Measurements from ENCODE around the gene NHS.

The NHS gene

GRCh38 chrX:17700976-17701375 lies 326.0 kb downstream of the NHS start:
- H3K4me1 ChIP-seq (ENCODE audit: control extremely low read depth in 1 of 4, control insufficient read depth in 4 of 4, insufficient read depth in 4 of 4, low read length in 3 of 4) = no peaks in the 10 kb centered on the region
- peaks cover 0 to 11% (median 0%) of the 10 kb centered on the region in 5 experiments for H3K27me3 ChIP-seq (replicated peaks in 2 of 5; ENCODE audit: control insufficient read depth in 4 of 5, insufficient read depth in 5 of 5, low read length in 4 of 5)
- no peaks in the 10 kb centered on the region for H3K9me3 ChIP-seq (ENCODE audit: control extremely low read depth in 1 of 5, control insufficient read depth in 4 of 5, insufficient read depth in 2 of 5, low read depth in 1 of 5, low read length in 4 of 5)
- CTCF ChIA-PET = no interaction called here
- H3K4me3 ChIP-seq (ENCODE audit: control insufficient read depth in 1 of 7, extremely low read depth in 1 of 7, insufficient read depth in 4 of 7, low read depth in 2 of 7, low read length in 6 of 7) = no peak overlapping the region
- DNase-seq = no peak
- POLR2A ChIA-PET = no interaction called here
- no CpG with 5 or more reads among the region's 1 CpG for WGBS (ENCODE audit: insufficient coverage)
- H3K27ac ChIP-seq (ENCODE audit: insufficient read depth in 1 of 2, low read depth in 1 of 2, low read length in 2 of 2, poor library complexity in 1 of 2, severe bottlenecking in 2 of 2) = no peak overlapping the region
- no peaks in the 10 kb centered on the region for H3K36me3 ChIP-seq (ENCODE audit: control insufficient read depth in 4 of 4, insufficient read depth in 4 of 4, low read length in 3 of 4)

DNA sequence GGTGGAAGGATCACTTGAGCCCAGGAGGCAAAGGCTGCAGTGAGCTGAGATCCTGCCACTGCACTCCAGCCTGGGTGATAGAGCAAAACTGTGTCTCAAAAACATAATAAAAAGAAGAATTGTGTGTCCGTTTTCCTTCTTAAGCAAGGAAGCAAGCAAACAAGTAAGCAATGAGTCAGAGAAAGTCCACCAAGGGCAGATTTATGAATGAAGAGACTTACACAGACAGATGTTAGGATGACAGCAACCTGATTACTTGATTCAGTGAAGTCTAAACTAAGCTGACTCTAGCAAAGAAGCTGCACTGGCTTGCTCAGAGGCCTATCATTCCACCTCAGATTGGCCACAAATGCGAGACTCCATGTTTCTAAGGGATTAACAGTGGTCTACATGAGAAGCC lies 328.2 kb downstream of the NHS start:
- Histone ChIP-seq H3K27me3 (replicated peaks in 2 of 5; ENCODE audit: control insufficient read depth in 4 of 5, insufficient read depth in 5 of 5, low read length in 4 of 5) (peaks cover 0 to 7% (median 0%) of the 10 kb centered on the region in 5 experiments), H3K9me3 (ENCODE audit: control extremely low read depth in 1 of 5, control insufficient read depth in 4 of 5, insufficient read depth in 2 of 5, low read depth in 1 of 5, low read length in 4 of 5) (no peaks in the 10 kb centered on the region), H3K4me1 (ENCODE audit: control extremely low read depth in 1 of 4, control insufficient read depth in 4 of 4, insufficient read depth in 4 of 4, low read length in 3 of 4) (no peaks in the 10 kb centered on the region), H3K4me3 (ENCODE audit: control insufficient read depth in 1 of 7, extremely low read depth in 1 of 7, insufficient read depth in 4 of 7, low read depth in 2 of 7, low read length in 6 of 7) (no peak overlapping the region), H3K27ac (ENCODE audit: insufficient read depth in 1 of 2, low read depth in 1 of 2, low read length in 2 of 2, poor library complexity in 1 of 2, severe bottlenecking in 2 of 2) (no peak overlapping the region), H3K36me3 (ENCODE audit: control insufficient read depth in 4 of 4, insufficient read depth in 4 of 4, low read length in 3 of 4) (no peaks in the 10 kb centered on the region)
- ChIA-PET CTCF (no interaction called here), POLR2A (no interaction called here)
- DNase-seq = no peak
- 76% methylated on average over 2 of the region's 2 CpGs for WGBS (ENCODE audit: insufficient coverage)

DNA sequence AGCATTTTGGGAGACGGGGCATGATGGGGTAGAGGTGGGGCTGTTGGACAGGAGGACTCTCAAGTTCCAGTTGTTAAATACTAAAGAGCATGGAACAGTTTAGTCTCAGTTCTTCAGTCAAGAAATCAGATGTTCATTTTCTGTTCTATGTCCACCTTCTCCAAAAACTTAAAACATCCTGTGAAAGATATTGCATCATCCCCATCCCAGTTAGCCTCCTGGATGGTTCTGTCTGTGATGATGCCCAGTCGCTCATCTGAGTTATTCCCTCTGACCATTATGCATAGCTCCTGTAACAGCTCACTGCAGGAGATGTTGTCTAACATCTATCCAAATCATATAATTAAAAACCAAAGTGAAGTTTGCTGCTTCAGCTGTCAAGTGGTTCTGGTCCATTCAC lies 330.2 kb downstream of the NHS start:
- ChIA-PET CTCF (no interaction called here), POLR2A (no interaction called here)
- H3K27me3 ChIP-seq (replicated peaks in 2 of 5; ENCODE audit: control insufficient read depth in 4 of 5, insufficient read depth in 5 of 5, low read length in 4 of 5) = peaks cover 0 to 10% (median 0%) of the 10 kb centered on the region in 5 experiments
- WGBS (ENCODE audit: insufficient coverage) = 94% methylated on average over 2 of the region's 2 CpGs
- no peaks in the 10 kb centered on the region for H3K4me1 ChIP-seq (ENCODE audit: control extremely low read depth in 1 of 4, control insufficient read depth in 4 of 4, insufficient read depth in 4 of 4, low read length in 3 of 4)
- no peak overlapping the region for H3K4me3 ChIP-seq (ENCODE audit: control insufficient read depth in 1 of 7, extremely low read depth in 1 of 7, insufficient read depth in 4 of 7, low read depth in 2 of 7, low read length in 6 of 7)
- no peak for DNase-seq
- H3K36me3 ChIP-seq (ENCODE audit: control insufficient read depth in 4 of 4, insufficient read depth in 4 of 4, low read length in 3 of 4) = no peaks in the 10 kb centered on the region
- no peak overlapping the region for H3K27ac ChIP-seq (ENCODE audit: insufficient read depth in 1 of 2, low read depth in 1 of 2, low read length in 2 of 2, poor library complexity in 1 of 2, severe bottlenecking in 2 of 2)
- no peaks in the 10 kb centered on the region for H3K9me3 ChIP-seq (ENCODE audit: control extremely low read depth in 1 of 5, control insufficient read depth in 4 of 5, insufficient read depth in 2 of 5, low read depth in 1 of 5, low read length in 4 of 5)

DNA sequence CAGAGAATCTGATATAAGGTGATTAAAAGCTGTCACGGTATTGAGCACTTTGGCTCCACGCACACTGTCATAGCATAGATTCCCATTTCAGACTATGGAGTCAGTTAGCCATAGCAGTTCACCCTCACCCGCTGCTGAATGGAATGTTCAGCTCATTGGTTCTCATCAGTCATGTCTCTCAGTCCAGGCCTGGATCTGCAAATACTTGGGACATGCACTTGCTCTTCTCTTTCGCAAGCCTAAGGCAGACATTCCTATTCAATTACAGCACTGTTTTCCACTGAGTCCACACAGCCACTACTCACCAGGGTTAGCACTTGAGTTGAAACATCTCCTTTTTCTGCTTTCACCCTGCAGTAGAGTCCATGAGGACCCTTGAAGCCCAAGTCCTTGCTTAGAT lies 331.7 kb downstream of the NHS start:
- H3K36me3 ChIP-seq (ENCODE audit: control insufficient read depth in 4 of 4, insufficient read depth in 4 of 4, low read length in 3 of 4) = no peaks in the 10 kb centered on the region
- DNase-seq = no peak
- H3K27me3 ChIP-seq (replicated peaks in 2 of 5; ENCODE audit: control insufficient read depth in 4 of 5, insufficient read depth in 5 of 5, low read length in 4 of 5) = peaks cover 0 to 10% (median 0%) of the 10 kb centered on the region in 5 experiments
- H3K4me1 ChIP-seq (ENCODE audit: control extremely low read depth in 1 of 4, control insufficient read depth in 4 of 4, insufficient read depth in 4 of 4, low read length in 3 of 4) = no peaks in the 10 kb centered on the region
- POLR2A ChIA-PET = no interaction called here
- H3K9me3 ChIP-seq (ENCODE audit: control extremely low read depth in 1 of 5, control insufficient read depth in 4 of 5, insufficient read depth in 2 of 5, low read depth in 1 of 5, low read length in 4 of 5) = no peaks in the 10 kb centered on the region
- WGBS (ENCODE audit: insufficient coverage) = 93% methylated on average over 4 of the region's 4 CpGs
- CTCF ChIA-PET = no interaction called here
- no peak overlapping the region for H3K27ac ChIP-seq (ENCODE audit: insufficient read depth in 1 of 2, low read depth in 1 of 2, low read length in 2 of 2, poor library complexity in 1 of 2, severe bottlenecking in 2 of 2)
- no peak overlapping the region for H3K4me3 ChIP-seq (ENCODE audit: control insufficient read depth in 1 of 7, extremely low read depth in 1 of 7, insufficient read depth in 4 of 7, low read depth in 2 of 7, low read length in 6 of 7)

- Histone ChIP-seq H3K9me3 (ENCODE audit: control extremely low read depth in 1 of 5, control insufficient read depth in 4 of 5, insufficient read depth in 2 of 5, low read depth in 1 of 5, low read length in 4 of 5) (no peaks in the 10 kb centered on the region), H3K27ac (ENCODE audit: insufficient read depth in 1 of 2, low read depth in 1 of 2, low read length in 2 of 2, poor library complexity in 1 of 2, severe bottlenecking in 2 of 2) (no peak overlapping the region), H3K4me1 (ENCODE audit: control extremely low read depth in 1 of 4, control insufficient read depth in 4 of 4, insufficient read depth in 4 of 4, low read length in 3 of 4) (no peaks in the 10 kb centered on the region), H3K27me3 (replicated peaks in 2 of 5; ENCODE audit: control insufficient read depth in 4 of 5, insufficient read depth in 5 of 5, low read length in 4 of 5) (peaks cover 0 to 10% (median 0%) of the 10 kb centered on the region in 5 experiments), H3K4me3 (ENCODE audit: control insufficient read depth in 1 of 7, extremely low read depth in 1 of 7, insufficient read depth in 4 of 7, low read depth in 2 of 7, low read length in 6 of 7) (no peak overlapping the region), H3K36me3 (ENCODE audit: control insufficient read depth in 4 of 4, insufficient read depth in 4 of 4, low read length in 3 of 4) (no peaks in the 10 kb centered on the region)
- POLR2A ChIA-PET = no interaction called here
- CTCF ChIA-PET = no interaction called here
- no peak for DNase-seq
- WGBS (ENCODE audit: insufficient coverage) = 100% methylated on average over 1 of the region's 3 CpGs
Measured at GRCh38 chrX:17707731-17708130, 332.7 kb downstream of the NHS start.

- Histone ChIP-seq H3K27me3 (replicated peaks in 2 of 5; ENCODE audit: control insufficient read depth in 4 of 5, insufficient read depth in 5 of 5, low read length in 4 of 5) (peaks cover 0 to 4% (median 0%) of the 10 kb centered on the region in 5 experiments), H3K9me3 (ENCODE audit: control extremely low read depth in 1 of 5, control insufficient read depth in 4 of 5, insufficient read depth in 2 of 5, low read depth in 1 of 5, low read length in 4 of 5) (no peaks in the 10 kb centered on the region), H3K36me3 (ENCODE audit: control insufficient read depth in 4 of 4, insufficient read depth in 4 of 4, low read length in 3 of 4) (no peaks in the 10 kb centered on the region), H3K27ac (ENCODE audit: insufficient read depth in 1 of 2, low read depth in 1 of 2, low read length in 2 of 2, poor library complexity in 1 of 2, severe bottlenecking in 2 of 2) (no peak overlapping the region), H3K4me1 (ENCODE audit: control extremely low read depth in 1 of 4, control insufficient read depth in 4 of 4, insufficient read depth in 4 of 4, low read length in 3 of 4) (peaks cover 0 to 2% (median 0%) of the 10 kb centered on the region in 4 experiments), H3K4me3 (ENCODE audit: control insufficient read depth in 1 of 7, extremely low read depth in 1 of 7, insufficient read depth in 4 of 7, low read depth in 2 of 7, low read length in 6 of 7) (no peak overlapping the region)
- peak in 1 of 3 donors; percentile 5 for DNase-seq
- ChIA-PET CTCF (no interaction called here), POLR2A (no interaction called here)
- no CpG with 5 or more reads among the region's 1 CpG for WGBS (ENCODE audit: insufficient coverage)
Measured at GRCh38 chrX:17710871-17711301, 335.9 kb downstream of the NHS start.

DNA sequence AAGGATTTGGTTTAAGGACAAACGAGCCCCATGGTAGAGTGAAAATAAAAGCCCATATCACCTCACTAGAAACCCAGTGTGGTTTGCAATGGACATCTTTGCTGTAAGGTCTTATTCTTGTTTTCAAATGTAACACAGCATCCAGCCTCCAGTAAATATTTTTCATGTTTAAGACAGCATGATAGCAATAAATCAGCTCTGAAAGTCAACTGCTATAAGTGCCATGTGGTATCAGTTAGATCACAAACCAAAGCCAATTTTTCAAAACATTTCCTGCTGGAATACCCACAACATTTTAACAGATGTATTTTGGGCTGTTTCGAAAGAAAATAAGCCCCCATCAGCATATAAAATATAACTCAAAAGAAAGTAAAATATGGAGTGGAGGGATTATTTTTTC lies 338.3 kb downstream of the NHS start:
- no peaks in the 10 kb centered on the region for H3K9me3 ChIP-seq (ENCODE audit: control extremely low read depth in 1 of 5, control insufficient read depth in 4 of 5, insufficient read depth in 2 of 5, low read depth in 1 of 5, low read length in 4 of 5)
- ChIA-PET POLR2A (no interaction called here), CTCF (interaction anchor here (1.5 kb wide), 1 partner anchor 15 kb away, joined by 4 read pairs; no protein-coding TSS in a partner anchor)
- peaks cover 0 to 3% (median 0%) of the 10 kb centered on the region in 5 experiments for H3K27me3 ChIP-seq (replicated peaks in 2 of 5; ENCODE audit: control insufficient read depth in 4 of 5, insufficient read depth in 5 of 5, low read length in 4 of 5)
- no peaks in the 10 kb centered on the region for H3K36me3 ChIP-seq (ENCODE audit: control insufficient read depth in 4 of 4, insufficient read depth in 4 of 4, low read length in 3 of 4)
- DNase-seq = peak in 1 of 3 donors; percentile 11
- H3K4me1 ChIP-seq (ENCODE audit: control extremely low read depth in 1 of 4, control insufficient read depth in 4 of 4, insufficient read depth in 4 of 4, low read length in 3 of 4) = peaks cover 0 to 2% (median 0%) of the 10 kb centered on the region in 4 experiments
- WGBS (ENCODE audit: insufficient coverage) = no CpG with 5 or more reads among the region's 2 CpGs
- H3K4me3 ChIP-seq (ENCODE audit: control insufficient read depth in 1 of 7, extremely low read depth in 1 of 7, insufficient read depth in 4 of 7, low read depth in 2 of 7, low read length in 6 of 7) = no peak overlapping the region
- H3K27ac ChIP-seq (ENCODE audit: insufficient read depth in 1 of 2, low read depth in 1 of 2, low read length in 2 of 2, poor library complexity in 1 of 2, severe bottlenecking in 2 of 2) = no peak overlapping the region
